Keratinocyte (primary cell): ENCODE results near the gene FHL3. TPM values are rescaled to one million over a fixed set of nuclear protein-coding genes. Genes with fewer than 3 reads are reported as not detected.

Experiments
- DNase-seq: peaks from one replicate; pipeline ENCODE4 v3.0.0-alpha.2; 2011; ENCODE audit warnings: low read depth, missing footprints, low spot score
- FAIRE-seq: peaks from 2 replicates; lab custom pipeline; 2011; peaks lifted over from hg19 to GRCh38; lab: Jason Lieb, UNC
- H2AFZ ChIP-seq: 2 replicates; pipeline ENCODE4 v1.6.0; 2012; ENCODE audit warnings: low read length, control low read depth, inconsistent platforms; ENCODE audit not compliant: control insufficient read depth
- H3K27ac ChIP-seq: 2 replicates; pipeline ENCODE4 v1.5.1; 2011; ENCODE audit warnings: low read length; ENCODE audit not compliant: control insufficient read depth, insufficient read depth
- H3K27me3 ChIP-seq: 3 replicates; pipeline ENCODE4 v1.6.0; 2011; ENCODE audit warnings: low read length; ENCODE audit not compliant: control insufficient read depth, insufficient read depth; ENCODE audit errors: extremely low read depth
- H3K36me3 ChIP-seq, 2 experiments: 2 replicates in 1 of 2; 3 replicates in 1 of 2; pipeline ENCODE4 v1.5.1; 2011; ENCODE audit warnings: low read length in 2 of 2, mild to moderate bottlenecking in 1 of 2; ENCODE audit not compliant: control insufficient read depth in 2 of 2, insufficient read depth in 2 of 2; ENCODE audit errors: extremely low read depth in 1 of 2
- H3K4me1 ChIP-seq: 3 replicates; pipeline ENCODE4 v1.5.1; 2011; ENCODE audit warnings: low read length; ENCODE audit not compliant: control insufficient read depth, insufficient read depth; ENCODE audit errors: extremely low read depth
- H3K4me2 ChIP-seq: 3 replicates; pipeline ENCODE4 v1.6.0; 2011; ENCODE audit warnings: low read depth, low read length; ENCODE audit not compliant: control insufficient read depth, insufficient read depth; ENCODE audit errors: extremely low read depth
- H3K4me3 ChIP-seq, 3 experiments: fragments of 200-600 bp in 1 of 3; sonication (generic) in 1 of 3; 2 replicates in 2 of 3; 3 replicates in 1 of 3; pipeline ENCODE4 v1.5.1; 2011 to 2016; ENCODE audit warnings: low read length in 3 of 3, mild to moderate bottlenecking in 3 of 3, control low read depth in 2 of 3, inconsistent platforms in 1 of 3, low read depth in 1 of 3, mixed read lengths in 1 of 3, mixed run types in 1 of 3, moderate library complexity in 1 of 3; ENCODE audit not compliant: control insufficient read depth in 2 of 3, insufficient read depth in 2 of 3; ENCODE audit errors: extremely low read depth in 1 of 3
- H3K79me2 ChIP-seq: 2 replicates; pipeline ENCODE4 v1.6.0; 2012; ENCODE audit warnings: low read length; ENCODE audit not compliant: control insufficient read depth, insufficient read depth
- H3K9ac ChIP-seq: 3 replicates; pipeline ENCODE4 v1.6.0; 2011; ENCODE audit warnings: low read length; ENCODE audit not compliant: control insufficient read depth, insufficient read depth; ENCODE audit errors: extremely low read depth
- H3K9me1 ChIP-seq: 3 replicates; pipeline ENCODE4 v1.6.0; 2011; ENCODE audit warnings: low read length; ENCODE audit not compliant: control insufficient read depth, insufficient read depth; ENCODE audit errors: extremely low read depth
- H3K9me3 ChIP-seq: 2 replicates; pipeline ENCODE4 v1.5.1; 2012; ENCODE audit warnings: low read depth, low read length; ENCODE audit not compliant: control insufficient read depth
- H4K20me1 ChIP-seq: 3 replicates; pipeline ENCODE4 v1.6.0; 2011; ENCODE audit warnings: low read length; ENCODE audit not compliant: control insufficient read depth, insufficient read depth; ENCODE audit errors: extremely low read depth
- EZH2 ChIP-seq: IDR thresholded peaks from one replicate; pipeline ENCODE4 v1.6.1; 2012; ENCODE audit warnings: inconsistent platforms, mild to moderate bottlenecking, low read length, moderate library complexity
- dilution Hi-C: fragments of 300-500 bp; cut with MboI; formaldehyde crosslinking; loops from one replicate; pipeline ENCODE4 v1.7.0; 2020; ENCODE audit warnings: low sequenced_read_pairs; ENCODE audit not compliant: extremely low pct_ligation_motif_present
- polyA plus RNA-seq, 5 experiments: library from polyadenylated mRNA; depleted of rRNA in 3 of 5; stranded (reverse) in 3 of 5; stranded (forward) in 1 of 5; unstranded in 1 of 5; fragments of >200 nt; gene quantifications; 1 replicate in 1 of 5; 2 replicates in 3 of 5; 3 replicates in 1 of 5; pipeline versions ENCODE4 v1.2.1 to v1.2.3, GENCODE V29; 2011 to 2012; ENCODE audit warnings: missing spikeins in 2 of 5, low read depth in 1 of 5, low replicate concordance in 1 of 5
- TF ChIP-seq, protein P1 (sequence below), 3 experiments: IDR thresholded peaks in 1 of 3; conservative IDR thresholded peaks in 1 of 3; optimal IDR thresholded peaks in 1 of 3; 2 replicates in 2 of 3; 3 replicates in 1 of 3; pipeline versions ENCODE3 to v1.5.1; 2011; ENCODE audit warnings: low read length in 3 of 3, mild to moderate bottlenecking in 3 of 3, moderate library complexity in 2 of 3, control low read depth in 1 of 3, inconsistent platforms in 1 of 3; ENCODE audit not compliant: insufficient read depth in 2 of 3; ENCODE audit errors: extremely low read depth in 1 of 3

FHL3 gene
- polyA plus RNA-seq, 1 donor (not counting 4 experiments of a cell fraction or from before 2014, with no cell fraction given) = 5.1 TPM

GRCh38 chr1:38052750-38053415, 47.6 kb upstream of the FHL3 start:
- dilution Hi-C loops = no loop called here
- peak; percentile 66 for FAIRE-seq
- no peak overlapping the region for H3K4me3 ChIP-seq
- H3K36me3 ChIP-seq = no peaks in the 10 kb centered on the region
- no peaks in the 10 kb centered on the region for H3K9me3 ChIP-seq
- H2AFZ ChIP-seq = no peak overlapping the region
- no peak for DNase-seq
- H3K4me2 ChIP-seq = peak overlapping the region; percentile 62
- H3K79me2 ChIP-seq = peaks cover 6% of the 10 kb centered on the region
- H3K9ac ChIP-seq = no peak overlapping the region
- no peaks in the 10 kb centered on the region for H3K27me3 ChIP-seq
- H3K9me1 ChIP-seq = no peaks in the 10 kb centered on the region
- no peak overlapping the region for H3K27ac ChIP-seq
- TF ChIP-seq, protein P1, sequence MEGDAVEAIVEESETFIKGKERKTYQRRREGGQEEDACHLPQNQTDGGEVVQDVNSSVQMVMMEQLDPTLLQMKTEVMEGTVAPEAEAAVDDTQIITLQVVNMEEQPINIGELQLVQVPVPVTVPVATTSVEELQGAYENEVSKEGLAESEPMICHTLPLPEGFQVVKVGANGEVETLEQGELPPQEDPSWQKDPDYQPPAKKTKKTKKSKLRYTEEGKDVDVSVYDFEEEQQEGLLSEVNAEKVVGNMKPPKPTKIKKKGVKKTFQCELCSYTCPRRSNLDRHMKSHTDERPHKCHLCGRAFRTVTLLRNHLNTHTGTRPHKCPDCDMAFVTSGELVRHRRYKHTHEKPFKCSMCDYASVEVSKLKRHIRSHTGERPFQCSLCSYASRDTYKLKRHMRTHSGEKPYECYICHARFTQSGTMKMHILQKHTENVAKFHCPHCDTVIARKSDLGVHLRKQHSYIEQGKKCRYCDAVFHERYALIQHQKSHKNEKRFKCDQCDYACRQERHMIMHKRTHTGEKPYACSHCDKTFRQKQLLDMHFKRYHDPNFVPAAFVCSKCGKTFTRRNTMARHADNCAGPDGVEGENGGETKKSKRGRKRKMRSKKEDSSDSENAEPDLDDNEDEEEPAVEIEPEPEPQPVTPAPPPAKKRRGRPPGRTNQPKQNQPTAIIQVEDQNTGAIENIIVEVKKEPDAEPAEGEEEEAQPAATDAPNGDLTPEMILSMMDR (optimal IDR thresholded peaks at IDR 0.05 in 1 of 3, IDR thresholded peaks at IDR 0.05 in 1 of 3, conservative IDR thresholded peaks at IDR 0.05 in 1 of 3; ENCODE audit: extremely low read depth in 1 of 3, insufficient read depth in 2 of 3, low read length in 3 of 3) = no peak
- TF ChIP-seq EZH2 = no peak
- H3K4me1 ChIP-seq = peaks cover 32% of the 10 kb centered on the region
- H4K20me1 ChIP-seq = no peaks in the 10 kb centered on the region

DNA sequence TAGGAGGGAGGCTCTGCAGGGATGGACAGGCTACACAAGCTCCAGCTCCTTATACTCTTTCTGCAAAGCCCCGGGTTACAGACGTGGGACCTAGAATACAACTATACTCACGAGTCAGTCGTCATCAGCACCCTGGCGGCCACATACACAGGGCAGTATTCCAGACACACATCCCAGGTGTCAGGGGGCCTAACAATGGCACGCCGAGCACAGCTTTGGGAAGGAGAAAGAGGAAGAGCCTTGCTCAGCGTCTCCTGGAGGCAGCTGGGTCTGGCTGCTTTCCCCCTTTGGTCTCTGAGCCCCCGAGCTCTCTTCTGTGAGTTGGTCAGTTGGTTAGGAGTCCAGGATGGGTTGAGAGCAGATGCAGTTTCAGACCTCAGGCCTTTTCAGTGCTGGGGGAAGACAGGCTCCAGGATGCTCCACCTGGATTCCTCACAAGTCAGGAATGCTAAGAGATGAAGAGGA, 45.8 kb upstream of the FHL3 start:
- DNase-seq (no peak), FAIRE-seq (peak; percentile 64)
- no peak overlapping the region for H3K27ac ChIP-seq
- peaks cover 3% of the 10 kb centered on the region for H3K27me3 ChIP-seq
- no peaks in the 10 kb centered on the region for H3K9me1 ChIP-seq
- peaks cover 35% of the 10 kb centered on the region for H3K4me1 ChIP-seq
- dilution Hi-C loops = no loop called here
- no peak for TF ChIP-seq EZH2
- TF ChIP-seq, protein P1 (optimal IDR thresholded peaks at IDR 0.05 in 1 of 3, IDR thresholded peaks at IDR 0.05 in 1 of 3, conservative IDR thresholded peaks at IDR 0.05 in 1 of 3; ENCODE audit: extremely low read depth in 1 of 3, insufficient read depth in 2 of 3, low read length in 3 of 3) = no peak
- no peaks in the 10 kb centered on the region for H4K20me1 ChIP-seq
- no peak overlapping the region for H2AFZ ChIP-seq
- no peak overlapping the region for H3K9ac ChIP-seq
- H3K9me3 ChIP-seq = no peaks in the 10 kb centered on the region
- H3K79me2 ChIP-seq = peaks cover 6% of the 10 kb centered on the region
- peak overlapping the region; percentile 23 for H3K4me2 ChIP-seq
- no peak overlapping the region for H3K4me3 ChIP-seq
- H3K36me3 ChIP-seq = no peaks in the 10 kb centered on the region
